ENCODE measurements around the gene HNRNPUL2. TPM values are rescaled to one million over a fixed set of nuclear protein-coding genes. Genes with fewer than 3 reads are reported as not detected.
A peak's percentile ranks its signal among the peaks of the same experiment; 100 is the strongest.

HNRNPUL2 gene
- total and polyA plus RNA-seq, 2 of the 8 experiments (the other 6 are each of a cell fraction or from before 2014, with no cell fraction given): 14.9 to 46.4 TPM

- Histone ChIP-seq H3K4me3 (ENCODE audit: extremely low read depth in 1 of 4, insufficient read depth in 2 of 4, low read depth in 3 of 4, low read length in 4 of 4) (peak overlapping the region; percentile 60 to 86 (median 75); a peak in 7 of 8 replicates), H3K4ac (replicated peaks; ENCODE audit: insufficient read length, low read depth, low read length) (peak overlapping the region; percentile 55), H3K4me2 (ENCODE audit: insufficient read depth in 1 of 2, low read depth in 2 of 2, low read length in 2 of 2) (peak overlapping the region; percentile 99), H4K5ac (ENCODE audit: insufficient read length, low read depth, low read length) (peak overlapping the region; percentile 92), H2BK15ac (ENCODE audit: low read length) (no peak overlapping the region; the same call in 1 of the 2 replicates), H3K79me1 (ENCODE audit: low read depth, low read length) (no peaks in the 10 kb centered on the region; the same call in 1 of the 2 replicates), H3K14ac (ENCODE audit: insufficient read length) (no peak overlapping the region), H4K8ac (ENCODE audit: extremely low read depth, insufficient read depth, low read length) (peak overlapping the region; percentile 100; the same call in 1 of the 2 replicates), H4K91ac (replicated peaks; ENCODE audit: insufficient read length, low read length) (peak overlapping the region; percentile 96), H4K20me1 (replicated peaks in 1 of 2; ENCODE audit: control insufficient read depth in 1 of 2, insufficient read depth in 2 of 2, low read length in 2 of 2) (peaks cover 0 to 2% of the 10 kb centered on the region in 2 experiments), H3K18ac (ENCODE audit: extremely low read depth, low read length) (peak overlapping the region; percentile 60), H3K79me2 (ENCODE audit: control insufficient read depth in 1 of 2, insufficient read depth in 2 of 2, low read length in 2 of 2) (peaks cover 0 to 13% of the 10 kb centered on the region in 2 experiments; a peak in 1 of 4 replicates), H3K9ac (replicated peaks in 1 of 4; ENCODE audit: extremely low read depth in 1 of 4, low read depth in 3 of 4, low read length in 3 of 4) (peak overlapping the region in 3 of 4 experiments; percentile 88 to 92 (median 91); a peak in 6 of 7 replicates), H3K23ac (ENCODE audit: insufficient read length) (no peak overlapping the region), H2BK20ac (ENCODE audit: low read length) (no peak overlapping the region), H2BK12ac (ENCODE audit: low read depth, low read length) (peak overlapping the region; percentile 72; the same call in 1 of the 2 replicates), H2AFZ (ENCODE audit: low read length) (peak overlapping the region; percentile 45; the same call in 1 of the 2 replicates), H2BK120ac (replicated peaks; ENCODE audit: low read depth, low read length) (peak overlapping the region; percentile 44), H2BK5ac (ENCODE audit: low read depth, low read length) (peak overlapping the region; percentile 96), H2AK5ac (ENCODE audit: low read depth, low read length) (peak overlapping the region; percentile 14; the same call in 1 of the 2 replicates), H3K4me1 (replicated peaks in 1 of 4; ENCODE audit: control insufficient read depth in 3 of 4, insufficient read depth in 4 of 4, low read length in 3 of 4) (peaks cover 7 to 43% (median 21%) of the 10 kb centered on the region in 4 experiments), H3K56ac (replicated peaks; ENCODE audit: insufficient read length, low read depth, low read length) (peak overlapping the region; percentile 87), H3K9me3 (ENCODE audit: insufficient read depth in 2 of 2, low read depth in 1 of 2, low read length in 1 of 2) (no peaks in the 10 kb centered on the region), H3K23me2 (ENCODE audit: low read depth, low read length) (peaks cover 22% of the 10 kb centered on the region), H3K27ac (ENCODE audit: low read depth, low read length) (peak overlapping the region; percentile 95), H3K27me3 (replicated peaks in 1 of 4; ENCODE audit: control insufficient read depth in 3 of 4, extremely low read depth in 1 of 4, insufficient read depth in 3 of 4, low read length in 3 of 4) (no peaks in the 10 kb centered on the region; a peak in 1 of 7 replicates), H3K36me3 (ENCODE audit: control insufficient read depth in 2 of 4, insufficient read depth in 4 of 4, low read length in 3 of 4) (peaks cover 17 to 44% (median 24%) of the 10 kb centered on the region in 4 experiments)
- POLR2A ChIA-PET (ENCODE audit: partially characterized antibody): interaction anchor here (0.7 to 61.4 kb wide), 24 partner anchors 9 to 171 kb away, joined by 3 to 2041 read pairs (median 10); partner anchors contain the start of genes B3GAT3, C11orf98, CSKMT and GANAB
- CTCF ChIA-PET (ENCODE audit: partially characterized antibody): interaction anchor here (0.9 to 1.1 kb wide), 2 partner anchors 14 to 23 kb away, joined by 3 read pairs; no protein-coding TSS in a partner anchor
- DNase-seq (ENCODE audit: low read depth in 1 of 2, low spot score in 2 of 2) (no peak), FAIRE-seq (no peak)
- TF ChIP-seq E2F6 (IDR thresholded peaks at IDR 0.05): no peak; the same call in 1 of the 2 replicates
- peak; percentile 16; the same call in 1 of the 2 replicates for TF ChIP-seq POLR2AphosphoS5 (IDR thresholded peaks at IDR 0.05; ENCODE audit: low read depth, low read length)
- no peak for TF ChIP-seq EZH2 (IDR thresholded peaks at IDR 0.05; ENCODE audit: low read depth, low read length, severe bottlenecking)
- TF ChIP-seq TBP (IDR thresholded peaks at IDR 0.05; ENCODE audit: low read depth, low read length): peak; percentile 6; the same call in 1 of the 2 replicates
- peak; percentile 71 for TF ChIP-seq TAF1 (IDR thresholded peaks at IDR 0.05; ENCODE audit: low read depth, low read length)
- 63% methylated on average over 7 of the region's 7 CpGs; no CpG with 5 or more reads in 1 of the 2 experiments for WGBS, 2 experiments (ENCODE audit: extremely low coverage in 1 of 2, insufficient coverage in 1 of 2, insufficient read length in 1 of 2, insufficient replicate concordance in 2 of 2, low coverage in 1 of 2, low lambda C conversion rate in 2 of 2, missing lambda C conversion rate in 1 of 2)
Observed at GRCh38 chr11:62710001-62710345, 17.3 kb downstream of the HNRNPUL2 start.
